ENCODE data around the gene LRSAM1.

LRSAM1 gene

GRCh38 chr9:127496974-127497373, 45.7 kb downstream of the LRSAM1 start:
- DNase-seq (ENCODE audit: low read depth in 2 of 3, low spot score in 2 of 3), result no peak

- no peak for DNase-seq (ENCODE audit: low read depth in 2 of 3, low spot score in 2 of 3)
Observed at GRCh38 chr9:127497656-127498290, 46.5 kb downstream of the LRSAM1 start.

- DNase-seq (ENCODE audit: low read depth in 2 of 3, low spot score in 2 of 3), result no peak
Observed at GRCh38 chr9:127498298-127498697, 47.0 kb downstream of the LRSAM1 start.

GRCh38 chr9:127500399-127500798, 49.1 kb downstream of the LRSAM1 start:
- no peak for DNase-seq (ENCODE audit: low read depth in 2 of 3, low spot score in 2 of 3)

- no peak for DNase-seq (ENCODE audit: low read depth in 2 of 3, low spot score in 2 of 3)
Observed at GRCh38 chr9:127500862-127501261, 49.6 kb downstream of the LRSAM1 start.

- no peak for DNase-seq (ENCODE audit: low read depth in 2 of 3, low spot score in 2 of 3)
Observed at GRCh38 chr9:127501821-127502343, 50.6 kb downstream of the LRSAM1 start.

- DNase-seq (ENCODE audit: low read depth in 2 of 3, low spot score in 2 of 3), result no peak
Observed at GRCh38 chr9:127502706-127503378, 51.5 kb downstream of the LRSAM1 start.

GRCh38 chr9:127503379-127503921, 52.1 kb downstream of the LRSAM1 start:
- DNase-seq (ENCODE audit: low read depth in 2 of 3, low spot score in 2 of 3), result no peak

- DNase-seq (ENCODE audit: low read depth in 2 of 3, low spot score in 2 of 3), result peak; percentile 53 to 69 (median 59)
Observed at GRCh38 chr9:127503947-127504886, 52.9 kb downstream of the LRSAM1 start.

GRCh38 chr9:127504887-127505251, 53.6 kb downstream of the LRSAM1 start:
- no peak for DNase-seq (ENCODE audit: low read depth in 2 of 3, low spot score in 2 of 3)

GRCh38 chr9:127505396-127506116, 54.2 kb downstream of the LRSAM1 start:
- no peak for DNase-seq (ENCODE audit: low read depth in 2 of 3, low spot score in 2 of 3)

- DNase-seq (ENCODE audit: low read depth in 2 of 3, low spot score in 2 of 3), result no peak
Observed at GRCh38 chr9:127506117-127506813, 55.0 kb downstream of the LRSAM1 start.

GRCh38 chr9:127506814-127507750, 55.8 kb downstream of the LRSAM1 start:
- no peak for DNase-seq (ENCODE audit: low read depth in 2 of 3, low spot score in 2 of 3)

GRCh38 chr9:127507751-127508648, 56.7 kb downstream of the LRSAM1 start:
- DNase-seq (ENCODE audit: low read depth in 2 of 3, low spot score in 2 of 3), result no peak

GRCh38 chr9:127508901-127509260, 57.6 kb downstream of the LRSAM1 start:
- DNase-seq (ENCODE audit: low read depth in 2 of 3, low spot score in 2 of 3), result no peak

- no peak for DNase-seq (ENCODE audit: low read depth in 2 of 3, low spot score in 2 of 3)
Observed at GRCh38 chr9:127509261-127509954, 58.1 kb downstream of the LRSAM1 start.

- no peak for DNase-seq (ENCODE audit: low read depth in 2 of 3, low spot score in 2 of 3)
Observed at GRCh38 chr9:127509955-127510299, 58.6 kb downstream of the LRSAM1 start.

GRCh38 chr9:127514468-127514867, 63.2 kb downstream of the LRSAM1 start:
- DNase-seq (ENCODE audit: low read depth in 2 of 3, low spot score in 2 of 3), result no peak

Data from activated CD8-positive, alpha-beta memory T cell treated with anti-CD3 and anti-CD28 coated beads for 48 hours (primary cell).